B cell (primary cell): ENCODE results near the gene LPAR2. TPM values are rescaled to one million over a fixed set of nuclear protein-coding genes. Genes with fewer than 3 reads are reported as not detected.

Experiments used
- ATAC-seq: fragments of 200-7000 bp; cut with Tn5 transposase; one replicate; pipeline ENCODE4 v1.10.0; 2021; ENCODE audit warnings: low read depth, mild to moderate bottlenecking, moderate number of reproducible peaks, moderate library complexity
- CTCF ChIA-PET: fragments of 350-600 bp; sonication (Branson Sonifier 250); formaldehyde crosslinking; loops from one replicate; lab custom pipeline; 2021; ENCODE audit warnings: antibody characterized with exemption, inconsistent platforms; lab: Charles Lee
- POLR2A ChIA-PET: fragments of 350-600 bp; sonication (Branson Sonifier 250); formaldehyde crosslinking; loops from one replicate; lab custom pipeline; 2021; ENCODE audit warnings: antibody characterized with exemption; lab: Charles Lee
- DNase-seq: peaks from one replicate; pipeline ENCODE4 v3.0.0; 2013
- H2AFZ ChIP-seq: 2 replicates; pipeline ENCODE4 v1.6.1; 2012; ENCODE audit warnings: mild to moderate bottlenecking, low read depth, low read length; ENCODE audit not compliant: insufficient read depth, poor library complexity, severe bottlenecking
- H3K27ac ChIP-seq, 2 donors: 1 replicate in 1 of 2; 2 replicates in 1 of 2; pipeline ENCODE4 v1.5.1; 2012 to 2013; ENCODE audit warnings: low read length in 2 of 2, mild to moderate bottlenecking in 2 of 2, moderate library complexity in 1 of 2
- H3K27me3 ChIP-seq, 4 experiments: fragments of 200-600 bp in 1 of 4; sonication (generic) in 1 of 4; replicated peaks in 1 of 4; 1 replicate in 2 of 4; 2 replicates in 2 of 4; pipeline versions ENCODE4 v1.6.1 to v1.7.0; 2013 to 2016; ENCODE audit warnings: low read length in 3 of 4, mild to moderate bottlenecking in 2 of 4, mixed read lengths in 1 of 4, moderate library complexity in 1 of 4; ENCODE audit not compliant: insufficient read depth in 4 of 4, control insufficient read depth in 3 of 4; ENCODE audit errors: control extremely low read depth in 1 of 4
- H3K36me3 ChIP-seq, 2 experiments: replicated peaks in 1 of 2; 1 replicate in 1 of 2; 2 replicates in 1 of 2; pipeline versions ENCODE4 v1.6.1 to v1.7.1; 2013; ENCODE audit warnings: low read length in 1 of 2; ENCODE audit not compliant: insufficient read depth in 2 of 2, control insufficient read depth in 1 of 2; ENCODE audit errors: control extremely low read depth in 1 of 2, extremely low read depth in 1 of 2
- H3K4me1 ChIP-seq, 2 donors: fragments of 200-600 bp in 1 of 2; sonication (generic) in 1 of 2; 1 replicate in 1 of 2; 2 replicates in 1 of 2; pipeline versions ENCODE4 v1.5.1 to v1.6.1; 2013 to 2017; ENCODE audit warnings: low read length in 2 of 2; ENCODE audit not compliant: control insufficient read depth in 2 of 2, insufficient read depth in 2 of 2
- H3K4me2 ChIP-seq: replicated peaks from 2 replicates; pipeline ENCODE3; 2012; ENCODE audit warnings: mild to moderate bottlenecking, low read depth, low read length; ENCODE audit not compliant: poor library complexity, severe bottlenecking
- H3K4me3 ChIP-seq, 5 experiments: fragments of 200-600 bp in 1 of 5; sonication (generic) in 1 of 5; 1 replicate in 3 of 5; 2 replicates in 2 of 5; pipeline versions ENCODE4 v1.5.1 to v1.7.0; 2011 to 2016; ENCODE audit warnings: low read length in 4 of 5, mild to moderate bottlenecking in 4 of 5, low read depth in 2 of 5, control low read depth in 1 of 5, moderate library complexity in 1 of 5; ENCODE audit not compliant: insufficient read depth in 1 of 5; ENCODE audit errors: control extremely low read depth in 1 of 5, extremely low read depth in 1 of 5
- H3K79me2 ChIP-seq: fragments of 200-600 bp; sonication (generic); one replicate; pipeline ENCODE4 v1.6.0; 2016; ENCODE audit warnings: low read length; ENCODE audit not compliant: control insufficient read depth, insufficient read depth
- H3K9ac ChIP-seq: fragments of 200-600 bp; sonication (generic); 2 replicates; pipeline ENCODE4 v1.6.1; 2017; ENCODE audit warnings: mild to moderate bottlenecking, low read length, moderate library complexity
- H3K9me3 ChIP-seq, 3 donors: one replicate each; pipeline versions ENCODE4 v1.6.1 to v1.7.1; 2013; ENCODE audit warnings: low read length in 2 of 3; ENCODE audit not compliant: control insufficient read depth in 2 of 3, insufficient read depth in 1 of 3; ENCODE audit errors: control extremely low read depth in 1 of 3
- H4K20me1 ChIP-seq: 2 replicates; pipeline ENCODE4 v1.6.0; 2012; ENCODE audit warnings: mild to moderate bottlenecking, low read length; ENCODE audit not compliant: insufficient read depth, control insufficient read depth, poor library complexity, severe bottlenecking
- H3K27ac Mint-ChIP-seq: one replicate; pipeline ENCODE4 v1.8.0; 2021; ENCODE audit warnings: mixed read lengths
- H3K27me3 Mint-ChIP-seq: one replicate; pipeline ENCODE4 v1.8.0; 2021; ENCODE audit warnings: mixed read lengths
- H3K4me1 Mint-ChIP-seq: one replicate; pipeline ENCODE4 v1.8.0; 2021; ENCODE audit warnings: mixed read lengths
- H3K4me3 Mint-ChIP-seq: one replicate; pipeline ENCODE4 v1.8.0; 2021; ENCODE audit warnings: mixed read lengths
- H3K9me3 Mint-ChIP-seq: one replicate; pipeline ENCODE4 v1.8.0; 2022; ENCODE audit warnings: mixed read lengths; ENCODE audit not compliant: insufficient read depth
- CTCF ChIP-seq: fragments of 200-600 bp; IDR thresholded peaks from one replicate; pipeline ENCODE4 v1.8.0; 2022; ENCODE audit warnings: antibody characterized with exemption, mild to moderate bottlenecking
- EZH2 ChIP-seq: IDR thresholded peaks from 2 replicates; pipeline ENCODE4 v1.6.1; 2012; ENCODE audit warnings: borderline replicate concordance, low read depth, mild to moderate bottlenecking, moderate library complexity, low read length; ENCODE audit not compliant: insufficient read depth, poor library complexity, severe bottlenecking
- WGBS: methylation state at CpG from one replicate; pipeline ENCODE4 v1.1.5; 2013; ENCODE audit warnings: missing lambda C conversion rate; ENCODE audit not compliant: insufficient coverage; 5-methylcytosine and 5-hydroxymethylcytosine counted together
- intact Hi-C: fragments of 100-400 bp; cut with micrococcal nuclease; formaldehyde crosslinking; loops from one replicate; pipeline ENCODE4 v1.10.0; 2022
- polyA plus RNA-seq: library from polyadenylated mRNA; depleted of rRNA; stranded (reverse); fragments of >200 nt; gene quantifications from 2 replicates; pipeline ENCODE4 v1.2.3, GENCODE V29; 2012
- total RNA-seq, 2 donors: library from RNA; stranded (reverse); fragments of 120-200 nt in 1 of 2; gene quantifications; 1 replicate in 1 of 2; 2 replicates in 1 of 2; pipeline versions ENCODE4 v1.2.3 to v1.2.4, GENCODE V29; 2013 to 2022

LPAR2 gene
- total and polyA plus RNA-seq, 2 donors (not counting 1 experiment from before 2014, with no cell fraction given), result 27.1 to 37.2 TPM

- 96% methylated on average over 21 of the region's 24 CpGs for WGBS
Measured at GRCh38 chr19:19652482-19653295, 24.7 kb upstream of the LPAR2 start.

DNA sequence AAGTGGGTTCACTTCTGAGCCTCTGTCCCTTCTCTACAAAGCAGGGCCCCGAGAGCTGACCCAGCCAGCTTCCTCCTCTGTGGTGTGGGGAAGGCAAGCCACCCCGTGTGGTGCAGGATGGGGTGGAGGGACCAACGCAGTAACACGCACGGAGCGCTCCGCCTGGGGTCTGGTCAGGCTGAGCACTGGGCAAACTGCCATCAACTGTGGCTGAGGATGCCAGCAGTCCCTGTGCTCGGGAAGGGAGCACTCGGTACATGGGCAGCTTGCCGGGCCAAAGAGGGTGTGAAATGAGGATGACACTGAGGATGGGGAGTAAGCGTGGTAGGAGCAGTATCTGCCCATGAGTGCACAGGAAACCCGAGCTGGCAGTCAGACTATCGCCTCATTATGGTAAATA is 23.1 kb upstream of the LPAR2 start:
- no peaks in the 10 kb centered on the region for H3K27me3 Mint-ChIP-seq
- Histone ChIP-seq H3K27ac (no peak overlapping the region), H3K27me3 (no peaks in the 10 kb centered on the region), H2AFZ (no peak overlapping the region), H3K9me3 (no peaks in the 10 kb centered on the region), H4K20me1 (peaks cover 24% of the 10 kb centered on the region), H3K9ac (no peak overlapping the region), H3K4me3 (no peak overlapping the region), H3K4me2 (no peak overlapping the region), H3K79me2 (peaks cover 31% of the 10 kb centered on the region), H3K36me3 (peaks cover 0 to 86% of the 10 kb centered on the region in 2 experiments), H3K4me1 (no peaks in the 10 kb centered on the region)
- no peaks in the 10 kb centered on the region for H3K9me3 Mint-ChIP-seq
- ChIA-PET POLR2A (interaction anchor here (2.0 kb wide), 1 partner anchor 18 kb away, joined by 5 read pairs; the partner anchor contains the start of gene ZNF101), CTCF (interaction anchor here (1.5 kb wide), 1 partner anchor 11 kb away, joined by 5 read pairs; no protein-coding TSS in a partner anchor)
- ATAC-seq (no peak), DNase-seq (no peak)
- no peak overlapping the region for H3K4me3 Mint-ChIP-seq
- intact Hi-C loops, result no loop called here
- TF ChIP-seq EZH2 (no peak), CTCF (no peak)
- WGBS, result 95% methylated on average over 13 of the region's 13 CpGs
- H3K27ac Mint-ChIP-seq, result no peak overlapping the region
- H3K4me1 Mint-ChIP-seq, result no peaks in the 10 kb centered on the region

More at GRCh38 chr19:19652482-19653295, 24.7 kb upstream of the LPAR2 start:
- ATAC-seq (no peak), DNase-seq (no peak)
- Histone ChIP-seq H3K4me1 (no peaks in the 10 kb centered on the region), H3K27ac (no peak overlapping the region), H3K4me3 (no peak overlapping the region), H3K9me3 (no peaks in the 10 kb centered on the region), H3K36me3 (peaks cover 0 to 89% of the 10 kb centered on the region in 2 experiments), H3K79me2 (peaks cover 47% of the 10 kb centered on the region), H3K27me3 (no peaks in the 10 kb centered on the region), H2AFZ (no peak overlapping the region), H4K20me1 (peaks cover 36% of the 10 kb centered on the region), H3K9ac (no peak overlapping the region), H3K4me2 (no peak overlapping the region)
- Mint-ChIP-seq H3K4me1 (no peaks in the 10 kb centered on the region), H3K9me3 (no peaks in the 10 kb centered on the region), H3K27me3 (no peaks in the 10 kb centered on the region), H3K4me3 (no peak overlapping the region), H3K27ac (no peak overlapping the region)
- TF ChIP-seq EZH2, result no peak
- ChIA-PET POLR2A (interaction anchor here (2.0 kb wide), 1 partner anchor 16 kb away, joined by 5 read pairs; the partner anchor contains the start of gene ZNF101), CTCF (interaction anchor here (0.8 to 1.5 kb wide), 3 partner anchors 10 to 120 kb away, joined by 3 to 5 read pairs (median 3); partner anchors contain the start of gene ATP13A1)
- intact Hi-C loops, result no loop called here
